GM19238 (cell line): ENCODE results near the gene MYOC.
"Not testable (repeated sequence)": the region's sequence is repeated elsewhere in the genome, so short reads cannot be mapped to it uniquely, and the experiment has no call there.

ENCODE experiments used
- DNase-seq: peaks from one replicate; pipeline ENCODE4 v3.0.0; 2011; ENCODE audit warnings: low spot score; ENCODE audit not compliant: insufficient read length

Gene MYOC

GRCh38 chr1:171653796-171654195, 1.3 kb upstream of the MYOC start:
- DNase-seq, result no peak

- DNase-seq, result no peak
Observed at GRCh38 chr1:171646249-171646560, 6.3 kb downstream of the MYOC start.

DNA sequence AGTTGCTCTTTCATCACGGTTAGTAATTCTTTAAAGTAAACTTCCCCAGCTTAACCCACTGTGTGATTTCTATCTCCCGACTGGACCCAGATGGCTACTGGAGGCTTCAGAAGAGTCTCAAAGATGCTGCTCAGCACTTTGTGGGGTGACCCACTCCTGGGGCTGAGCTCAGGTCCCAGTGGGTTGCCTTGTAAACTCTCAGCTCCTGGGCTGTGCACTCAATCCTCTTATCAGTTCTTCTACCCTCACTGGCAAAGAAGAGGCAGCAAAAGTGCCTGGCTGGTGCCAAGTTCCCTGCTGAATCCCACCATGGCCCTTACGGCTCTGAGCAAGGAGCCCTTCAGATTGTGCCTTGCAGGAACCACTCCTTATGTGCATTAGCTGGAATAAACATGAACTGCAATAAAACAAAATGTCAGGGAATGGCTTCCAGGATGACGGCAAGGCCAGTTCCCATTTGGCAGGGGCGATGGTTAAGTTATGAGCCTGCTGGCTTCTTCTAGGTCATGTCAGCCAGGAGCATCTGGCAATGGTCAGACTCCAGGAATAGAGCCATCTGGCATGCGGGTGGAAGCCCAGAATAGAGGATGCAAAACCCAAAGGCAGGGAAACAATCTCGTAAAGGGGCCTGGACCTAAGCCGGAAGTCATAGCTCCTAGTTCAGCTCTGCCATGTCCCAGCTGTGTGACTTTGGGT, 6.8 kb downstream of the MYOC start:
- no peak for DNase-seq

- peak; percentile 25 for DNase-seq
Observed at GRCh38 chr1:171644805-171645483, 7.5 kb downstream of the MYOC start.

- DNase-seq, result no peak
Observed at GRCh38 chr1:171643156-171643555, 9.3 kb downstream of the MYOC start.

DNA sequence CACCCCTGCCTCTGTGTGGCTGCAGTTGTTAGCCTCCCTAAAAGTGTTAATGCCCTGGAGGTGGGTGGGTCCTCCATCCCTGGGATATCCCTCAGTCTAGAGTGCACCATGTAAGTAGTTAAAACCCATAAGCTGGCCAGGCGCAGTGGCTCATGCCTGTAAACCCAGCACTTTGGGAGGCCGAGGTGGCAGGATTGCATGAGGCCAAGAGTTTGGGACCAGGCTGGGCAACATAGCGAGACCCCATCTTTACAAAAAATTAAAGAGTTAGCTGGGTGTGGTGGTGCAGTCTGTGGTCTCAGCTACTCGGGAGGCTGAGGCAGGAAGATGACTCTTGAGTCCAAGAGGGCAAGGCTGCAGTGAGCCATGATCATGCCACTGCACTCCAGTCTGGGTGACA, 10.3 kb downstream of the MYOC start:
- no peak for DNase-seq

GRCh38 chr1:171641076-171641864, 11.2 kb downstream of the MYOC start:
- no peak for DNase-seq

GRCh38 chr1:171640225-171640624, 12.3 kb downstream of the MYOC start:
- DNase-seq, result no peak

GRCh38 chr1:171637928-171638576, 14.4 kb downstream of the MYOC start:
- DNase-seq, result no peak

DNA sequence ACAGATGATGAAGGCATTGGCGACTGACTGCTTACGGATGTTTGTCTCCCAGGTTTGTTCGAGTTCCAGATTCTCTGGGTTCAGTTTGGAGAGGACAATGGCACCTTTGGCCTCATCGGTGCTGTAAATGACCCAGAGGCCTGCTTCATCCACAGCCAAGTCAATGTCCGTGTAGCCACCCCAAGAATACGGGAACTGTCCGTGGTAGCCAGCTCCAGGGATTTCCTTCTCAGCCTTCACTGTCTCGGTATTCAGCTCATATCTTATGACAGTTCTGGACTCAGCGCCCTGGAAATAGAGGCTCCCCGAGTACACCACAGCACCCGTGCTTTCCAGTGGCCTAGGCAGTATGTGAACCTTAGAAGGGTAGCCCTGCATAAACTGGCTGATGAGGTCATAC, 16.3 kb downstream of the MYOC start:
- DNase-seq, result no peak

- DNase-seq, result no peak
Observed at GRCh38 chr1:171635661-171636060, 16.8 kb downstream of the MYOC start.

DNA sequence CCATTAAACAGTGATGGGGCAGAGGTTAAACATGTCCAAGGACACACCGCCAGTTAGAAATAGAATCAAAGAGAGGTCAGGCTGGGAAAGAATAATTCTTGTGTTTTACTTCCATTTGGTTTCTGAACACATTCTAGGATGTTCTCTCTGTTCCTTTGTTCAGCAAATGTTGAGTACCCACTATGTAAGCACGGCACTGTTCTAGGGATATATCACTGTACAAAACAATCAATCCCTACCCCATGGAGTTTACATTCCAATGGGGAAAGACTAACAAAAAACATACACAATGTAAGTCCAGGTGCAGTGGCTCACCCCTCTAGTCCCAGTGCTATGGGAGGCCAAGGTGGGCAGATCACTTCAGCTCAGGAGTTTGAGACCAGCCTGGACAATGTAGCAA, 24.3 kb downstream of the MYOC start:
- DNase-seq, result no peak

- no peak for DNase-seq
Observed at GRCh38 chr1:171627020-171627419, 25.5 kb downstream of the MYOC start.

DNA sequence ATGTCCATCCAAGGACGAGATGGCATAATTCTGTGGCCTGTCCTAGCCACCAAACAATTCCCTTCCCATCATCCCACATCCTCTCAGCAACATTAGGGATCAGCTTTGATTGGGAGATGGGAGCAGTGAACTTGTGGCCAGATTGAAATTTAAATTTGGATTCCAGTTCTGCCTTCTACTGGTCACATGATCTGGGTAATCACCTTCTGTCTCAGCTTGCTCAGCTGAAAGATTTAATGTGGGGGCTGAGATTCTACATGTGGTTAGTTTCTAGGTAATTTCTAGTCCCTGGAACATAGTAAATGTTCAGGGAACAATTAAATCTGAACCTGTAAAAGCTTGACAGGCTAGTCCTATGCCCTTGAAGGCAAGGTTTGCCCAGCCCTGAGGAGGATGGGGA, 27.3 kb downstream of the MYOC start:
- DNase-seq, result no peak

GRCh38 chr1:171623651-171624331, 28.7 kb downstream of the MYOC start:
- DNase-seq, result no peak

DNA sequence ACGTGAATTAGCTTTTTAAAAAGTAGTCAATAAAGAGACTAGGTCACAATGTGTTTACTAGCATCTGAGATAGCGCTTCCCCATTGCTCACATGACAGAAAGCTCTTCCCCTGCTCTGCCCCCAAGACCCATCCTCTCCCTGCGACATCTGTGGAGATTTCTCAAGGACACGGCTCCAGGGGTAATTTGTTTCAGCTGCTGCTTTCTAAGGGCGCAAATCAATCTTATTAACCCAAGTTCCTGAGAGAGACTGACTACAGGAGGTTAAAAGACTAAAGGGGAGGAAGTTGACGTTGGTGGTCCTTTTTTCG, 30.4 kb downstream of the MYOC start, which contains the start of gene MYOCOS:
Gene MYOCOS, plus strand, starts transcription at position 92 of the 311 bp plus-strand sequence. CDS start 1,641 bp downstream, outside the sequence.
- no peak for DNase-seq

- DNase-seq, result no peak
Observed at GRCh38 chr1:171616586-171616985, 35.9 kb downstream of the MYOC start.

DNA sequence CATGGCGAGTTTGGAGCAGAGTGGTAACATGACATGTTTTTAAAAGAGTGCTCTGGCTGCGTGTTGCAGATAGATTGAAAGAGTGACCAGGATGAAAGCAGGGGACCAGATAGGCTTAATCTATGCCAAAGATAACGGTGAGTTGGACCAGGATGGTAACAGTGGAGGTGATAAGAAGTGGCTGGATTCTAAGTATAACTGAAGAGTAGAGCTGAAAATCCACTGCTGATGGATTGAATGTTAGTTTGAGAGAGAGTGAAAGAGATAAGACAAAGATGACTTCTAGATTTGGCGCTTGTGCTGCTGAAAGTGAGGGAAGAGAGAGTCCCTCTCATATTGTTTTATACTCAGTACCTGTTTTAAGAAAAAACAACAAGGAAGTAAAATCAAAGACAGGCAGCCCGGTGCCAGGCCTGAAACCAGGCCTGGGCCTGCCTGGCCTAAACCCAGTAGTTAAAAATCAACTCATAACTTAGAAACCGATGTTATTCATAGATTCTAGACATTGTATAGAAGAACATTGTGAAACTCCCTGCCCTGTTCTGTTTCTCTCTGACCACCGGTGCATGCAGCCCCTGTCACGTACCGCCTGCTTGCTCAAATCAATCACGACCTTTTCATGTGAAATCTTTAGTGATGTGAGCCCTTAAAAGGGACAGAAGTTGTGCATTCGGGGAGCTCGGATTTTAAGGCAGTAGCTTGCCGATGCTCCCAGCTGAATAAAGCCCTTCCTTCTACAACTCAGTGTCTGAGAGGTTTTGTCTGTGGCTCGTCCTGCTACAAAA, 37.2 kb downstream of the MYOC start:
- not testable (repeated sequence) for DNase-seq

GRCh38 chr1:171613282-171613681, 39.2 kb downstream of the MYOC start:
- DNase-seq, result no peak

- DNase-seq, result no peak
Observed at GRCh38 chr1:171611306-171611705, 41.2 kb downstream of the MYOC start.

DNA sequence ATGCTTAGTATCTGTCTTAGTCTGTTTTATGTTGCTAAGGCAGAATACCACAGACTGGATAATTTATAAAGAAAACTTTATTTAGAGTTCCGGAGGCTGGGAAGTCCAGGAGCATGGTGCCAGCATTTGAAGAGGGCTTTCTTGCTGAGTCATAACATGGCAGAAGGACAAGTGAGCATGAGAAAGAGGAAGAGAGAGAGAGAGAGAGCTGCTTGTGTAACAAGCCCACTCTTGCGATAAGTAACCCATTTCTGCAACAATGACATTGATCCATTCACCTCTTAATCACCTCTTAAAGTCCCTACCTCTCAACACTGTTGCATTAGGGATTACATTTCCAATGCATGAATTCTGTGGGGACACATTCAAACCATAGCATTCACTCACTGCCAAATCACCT, 42.1 kb downstream of the MYOC start:
- DNase-seq, result no peak
